ENCODE results near the gene PPP1R37. TPM values are rescaled to one million over a fixed set of nuclear protein-coding genes. Genes with fewer than 3 reads are reported as not detected.

Gene PPP1R37
- total and polyA plus RNA-seq, 2 of the 13 experiments (the other 11 are each of a cell fraction or from before 2014, with no cell fraction given): 9.0 to 14.3 TPM

GRCh38 chr19:45079063-45079910, 13.7 kb upstream of the PPP1R37 start, which contains the start of gene GEMIN7:
Gene GEMIN7, plus strand, starts transcription at chr19:45079260. Its CDS starts 10,855 bp downstream, at chr19:45090115.
- peak; percentile 60 for DNase-seq (ENCODE audit: low spot score)
- no peak for TF ChIP-seq ZNF564 (CRISPR knock-in tag; IDR thresholded peaks at IDR 0.05)
- TF ChIP-seq GMEB2 (CRISPR knock-in tag; IDR thresholded peaks at IDR 0.05; ENCODE audit: low read depth): no peak
- peak; percentile 79; the same call in 1 of the 2 replicates for TF ChIP-seq BRF2 (CRISPR knock-in tag; IDR thresholded peaks at IDR 0.05)
- 0 out of 2 replicates have a peak, but pooled peaks have one; percentile 86 for TF ChIP-seq MTF1 (CRISPR knock-in tag; IDR thresholded peaks at IDR 0.05)
- no peak for TF ChIP-seq JARID2 (CRISPR knock-in tag; IDR thresholded peaks at IDR 0.05; ENCODE audit: insufficient replicate concordance)
- TF ChIP-seq SP5 (CRISPR knock-in tag; IDR thresholded peaks at IDR 0.05; ENCODE audit: borderline replicate concordance, low read depth): no peak
- no peak for TF ChIP-seq TCF12 (IDR thresholded peaks at IDR 0.05)
- TF ChIP-seq TCF12 (CRISPR knock-in tag; IDR thresholded peaks at IDR 0.05): peak; percentile 89
- TF ChIP-seq ZFP36L1 (CRISPR knock-in tag; IDR thresholded peaks at IDR 0.05): no peak; the same call in 1 of the 2 replicates
- TF ChIP-seq TRAFD1 (CRISPR knock-in tag; IDR thresholded peaks at IDR 0.05; ENCODE audit: borderline replicate concordance): no peak
- peak; percentile 96 for TF ChIP-seq CREB3 (CRISPR knock-in tag; IDR thresholded peaks at IDR 0.05)
- peak; percentile 22; the same call in 1 of the 2 replicates for TF ChIP-seq CTCF (CRISPR knock-in tag; IDR thresholded peaks at IDR 0.05)
- TF ChIP-seq ARID2 (CRISPR knock-in tag; IDR thresholded peaks at IDR 0.05; ENCODE audit: borderline replicate concordance): no peak
- TF ChIP-seq ZNF3 (CRISPR knock-in tag; IDR thresholded peaks at IDR 0.05): no peak
- peak; percentile 96 for TF ChIP-seq ZSCAN21 (CRISPR knock-in tag; IDR thresholded peaks at IDR 0.05; ENCODE audit: borderline replicate concordance)

More at GRCh38 chr19:45079063-45079910, 13.7 kb upstream of the PPP1R37 start, which contains the start of gene GEMIN7:
- BruUV-seq (replicated peaks): TSS peak; percentile 80
- H3K4me1 ChIP-seq (ENCODE audit: insufficient read depth, low read length): peaks cover 51% of the 10 kb centered on the region
- H3K9ac ChIP-seq (ENCODE audit: insufficient read depth, low read depth, low read length): peak within 1 kb of the TSS; percentile 92
- no peaks in the 10 kb centered on the region for H3K9me3 ChIP-seq (ENCODE audit: low read length)
- H2AFZ ChIP-seq (ENCODE audit: low read length): peak within 1 kb of the TSS; percentile 62
- 1% methylated on average over 36 of the region's 61 CpGs for WGBS (ENCODE audit: low lambda C conversion rate)
- CTCF ChIA-PET (ENCODE audit: low intra/inter-chr PET ratio, low total read pairs): no interaction called here
- FAIRE-seq (peak; percentile 8), ATAC-seq (peak; percentile 74)
- intact Hi-C loops (cut with micrococcal nuclease; ENCODE audit: unreplicated experiment): loop anchor here (5.0 kb wide), 1 partner anchor 48 kb away; no protein-coding TSS in a partner anchor
- H3K27ac ChIP-seq (ENCODE audit: extremely low read length, insufficient read depth, low read length): peak within 1 kb of the TSS; percentile 77
- H3K4me3 ChIP-seq (replicated peaks in 1 of 3; ENCODE audit: insufficient read depth in 1 of 3, low read depth in 2 of 3, low read length in 3 of 3): peak within 1 kb of the TSS; percentile 87 to 95 (median 93)
- H3K4me2 ChIP-seq (ENCODE audit: low read depth, low read length): peak within 1 kb of the TSS; percentile 92
- peaks cover 5 to 9% of the 10 kb centered on the region in 2 experiments; a peak in 4 of 5 replicates for H3K36me3 ChIP-seq (replicated peaks in 1 of 2; ENCODE audit: control insufficient read depth in 1 of 2, insufficient read depth in 2 of 2, low read length in 2 of 2)
- POLR2A ChIA-PET: interaction anchor here (0.9 to 2.6 kb wide), 11 partner anchors 13 to 173 kb away, joined by 3 to 14 read pairs (median 4); partner anchors contain the start of genes APOE, CLASRP, PPP1R37 and TRAPPC6A
- in situ Hi-C loops (cut with HindIII; ENCODE audit: extremely low pct_ligation_motif_present, low pct_unique_long_range_greater_than_20kb): no loop called here
- H4K20me1 ChIP-seq (ENCODE audit: insufficient read depth, low read length): no peaks in the 10 kb centered on the region
- H3K79me2 ChIP-seq (ENCODE audit: insufficient read depth, low read length): peaks cover 37% of the 10 kb centered on the region
- H3K27me3 ChIP-seq (ENCODE audit: control insufficient read depth in 1 of 2, insufficient read depth in 2 of 2, low read length in 2 of 2): no peaks in the 10 kb centered on the region; a peak in 1 of 5 replicates

Data from HepG2 (cell line).